PC-9 (cell line): Measurements from ENCODE around the gene TRIM9.

Source experiments
- CTCF ChIP-seq: fragments of 200-600 bp; sonication (generic); conservative IDR thresholded peaks from 2 replicates; pipeline ENCODE4 v1.6.1; 2017; ENCODE audit warnings: mixed run types, antibody characterized with exemption, mild to moderate bottlenecking, moderate library complexity
- EZH2 ChIP-seq: fragments of 200-600 bp; sonication (generic); IDR thresholded peaks from 2 replicates; pipeline ENCODE4 v1.8.0; 2017; ENCODE audit warnings: antibody characterized with exemption, low read depth

DNA sequence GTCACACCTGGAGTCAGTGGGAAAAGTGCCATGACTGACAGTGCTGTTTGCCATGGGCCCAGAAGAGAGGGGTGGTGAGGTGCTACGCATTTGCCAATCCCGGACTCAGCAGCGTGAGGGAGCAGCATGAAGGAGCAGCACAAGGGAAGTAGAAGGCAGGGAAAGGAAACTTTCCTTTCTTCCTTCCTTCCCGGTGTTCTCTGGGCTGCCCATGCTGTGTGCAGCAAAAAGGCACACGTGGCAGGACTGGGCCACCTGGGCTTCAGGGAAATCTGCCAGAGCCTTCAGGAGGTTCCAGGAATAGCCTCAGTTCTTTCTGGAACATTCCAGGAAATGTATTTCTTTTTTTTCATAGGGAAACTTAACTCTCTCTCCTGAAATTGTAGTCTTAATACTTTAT lies 23.0 kb downstream of the TRIM9 start:
- TF ChIP-seq CTCF (no peak), EZH2 (no peak)
